Measurements from ENCODE around the gene ADAMTSL3. TPM values are rescaled to one million over a fixed set of nuclear protein-coding genes. Genes with fewer than 3 reads are reported as not detected.

Gene ADAMTSL3
- total RNA-seq, 1 donor from 2014 or later, result 17.8 TPM

DNA sequence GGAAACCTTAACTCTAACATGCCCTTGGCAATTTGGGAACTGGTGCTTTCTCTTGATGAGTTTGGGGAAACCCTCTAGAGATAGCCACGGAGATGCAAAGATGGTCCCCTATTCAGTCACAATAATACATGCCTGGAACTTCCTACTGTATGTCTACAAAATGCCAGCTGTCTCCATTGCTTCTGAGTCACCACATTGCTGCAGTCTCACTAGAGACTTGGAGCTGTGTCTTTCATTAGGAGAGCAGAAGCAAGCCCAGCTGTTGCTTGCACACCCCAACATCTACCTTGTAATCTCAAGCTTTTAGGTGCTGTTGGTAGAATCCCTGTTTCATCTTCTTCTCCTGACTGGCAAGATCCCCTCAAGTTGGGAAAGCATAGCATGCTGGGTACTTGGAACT is 261.0 kb downstream of the ADAMTSL3 start:
- ATAC-seq (no peak), DNase-seq (ENCODE audit: low spot score) (no peak)

DNA sequence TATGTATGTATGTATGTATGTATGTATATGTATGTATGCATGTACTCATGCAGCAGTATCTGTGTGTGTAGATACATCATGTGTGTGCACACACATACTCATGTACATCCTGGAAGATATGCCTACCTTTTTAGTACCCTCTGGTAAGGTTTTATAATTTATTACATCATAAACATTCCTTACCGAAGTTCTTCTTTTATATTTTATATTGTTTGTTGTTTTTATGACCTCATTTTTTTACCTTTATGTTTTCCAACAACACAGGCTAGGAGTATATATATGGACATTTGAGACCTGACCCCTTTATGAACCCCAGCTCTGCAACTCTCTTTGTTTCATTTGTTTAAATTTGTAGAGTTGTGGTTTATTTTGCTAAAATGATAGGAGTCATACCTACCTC is 263.5 kb downstream of the ADAMTSL3 start:
- no peak for ATAC-seq
- no peak for DNase-seq (ENCODE audit: low spot score)

DNA sequence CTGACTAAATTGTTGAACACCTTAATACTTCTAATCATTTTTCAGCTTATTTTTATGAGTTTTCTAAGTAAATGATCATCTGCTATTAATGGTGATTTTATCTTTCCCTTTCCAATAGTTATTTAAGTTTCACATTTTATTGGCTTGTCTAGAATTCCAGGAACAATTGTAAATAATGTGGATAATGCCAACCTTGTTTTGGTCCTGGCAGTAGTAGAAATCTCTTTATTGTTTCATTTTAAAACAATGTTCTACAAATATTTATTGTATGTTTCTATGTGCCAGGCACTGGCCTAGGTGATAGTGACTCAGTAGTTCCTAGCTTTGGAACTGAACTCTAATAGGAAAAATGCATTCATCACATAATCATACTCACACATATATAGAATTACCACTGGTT is 264.1 kb downstream of the ADAMTSL3 start:
- ATAC-seq (no peak), DNase-seq (ENCODE audit: low spot score) (no peak)

DNA sequence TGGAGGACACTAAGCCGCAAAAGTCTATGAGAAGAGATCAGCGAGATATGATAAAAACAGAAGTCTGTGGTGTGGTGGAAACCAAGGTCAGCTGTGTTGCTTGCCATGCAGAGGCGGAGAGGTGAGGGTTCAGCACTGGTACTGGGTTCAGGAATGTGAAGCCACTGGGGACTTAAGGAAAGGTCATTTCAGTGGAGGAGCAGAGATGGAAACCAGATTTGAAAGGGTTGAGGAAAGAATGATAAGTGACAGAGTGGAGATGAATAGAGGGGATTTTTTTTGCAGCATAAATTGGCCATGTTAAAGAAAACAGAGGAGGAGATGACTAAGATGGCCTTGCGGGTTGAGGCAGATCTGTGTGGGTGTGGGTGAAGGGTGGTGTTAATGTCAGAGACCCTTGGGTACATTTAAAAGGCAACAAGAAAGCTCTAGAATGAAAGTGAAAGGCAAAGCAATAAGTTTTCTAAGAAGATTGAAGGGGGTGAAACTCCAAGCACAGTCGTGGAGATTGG is 265.5 kb downstream of the ADAMTSL3 start:
- DNase-seq (ENCODE audit: low spot score), result no peak
- no peak for ATAC-seq

DNA sequence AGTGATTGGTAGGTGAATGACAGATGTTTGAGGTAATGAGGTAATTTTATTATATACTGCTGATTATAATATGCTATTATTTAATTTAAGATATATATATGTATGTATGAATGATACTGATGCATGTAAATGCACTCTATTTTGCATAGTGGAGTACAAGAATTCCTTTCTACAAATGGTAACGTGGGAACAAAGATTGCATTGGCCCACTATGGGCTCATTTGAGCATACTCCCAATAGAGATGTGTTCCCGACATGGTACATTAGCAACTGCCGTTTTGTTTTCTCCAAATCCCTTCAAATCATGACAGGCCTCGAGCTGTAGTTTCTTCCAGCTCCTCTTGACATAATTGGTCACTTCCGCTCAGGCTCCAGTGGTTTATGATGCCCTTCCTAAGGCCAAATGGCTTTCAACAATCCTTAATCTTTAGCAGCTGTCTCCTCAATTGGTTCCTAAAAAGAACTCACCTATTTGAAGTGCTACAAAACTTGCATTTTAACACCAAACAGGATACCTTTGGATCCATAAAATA is 266.1 kb downstream of the ADAMTSL3 start:
- DNase-seq (ENCODE audit: low spot score) (no peak), ATAC-seq (no peak)

DNA sequence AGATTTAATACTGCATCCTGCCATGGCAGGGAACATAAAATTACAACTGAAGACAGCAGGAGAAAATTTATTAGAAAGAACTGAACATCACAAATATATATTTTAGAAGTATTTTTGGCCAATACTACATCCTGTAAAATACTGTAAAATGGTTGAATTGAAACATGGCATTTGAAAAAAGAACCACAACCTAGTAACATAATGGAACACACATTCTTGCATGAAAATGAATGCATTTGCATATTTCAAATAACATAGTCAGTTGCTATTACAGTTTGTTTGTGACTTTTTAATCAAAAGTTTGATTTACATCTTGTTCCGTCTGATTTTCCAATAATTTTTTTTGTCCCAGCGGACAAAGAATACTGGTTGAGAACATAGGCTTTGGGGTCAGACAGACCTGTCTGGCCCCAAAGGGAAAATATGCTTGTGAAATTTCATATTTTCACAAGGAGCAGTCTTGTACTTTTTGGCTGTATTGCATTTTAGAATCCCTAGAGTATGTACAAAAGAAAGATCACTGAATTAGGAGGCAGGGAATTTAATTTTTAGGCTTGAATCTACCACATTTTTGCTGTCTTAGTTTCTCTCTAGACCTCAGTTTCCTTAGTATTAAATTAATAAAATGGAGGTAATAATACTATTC is 268.8 kb downstream of the ADAMTSL3 start:
- DNase-seq (ENCODE audit: low spot score), result no peak
- ATAC-seq, result no peak

DNA sequence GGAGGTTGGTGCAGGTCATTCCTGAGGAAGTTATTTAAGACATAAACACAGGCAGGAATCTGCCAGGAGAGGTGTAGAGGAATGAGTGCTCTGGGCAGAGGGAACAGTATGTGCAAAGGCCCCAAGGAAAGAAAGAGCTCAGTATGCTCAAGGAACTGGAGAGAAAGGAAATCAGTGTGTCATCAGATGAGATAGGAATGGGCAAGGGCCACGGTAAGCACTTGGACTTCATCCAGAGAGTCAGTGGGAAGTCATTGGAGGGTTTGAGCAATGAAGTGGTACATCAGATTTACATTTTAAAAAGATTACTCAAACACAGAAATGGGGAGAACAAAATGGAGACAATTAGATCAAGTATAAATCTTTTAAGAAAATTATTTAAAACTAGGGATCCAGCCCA is 272.2 kb downstream of the ADAMTSL3 start:
- no peak for DNase-seq (ENCODE audit: low spot score)
- no peak for ATAC-seq

DNA sequence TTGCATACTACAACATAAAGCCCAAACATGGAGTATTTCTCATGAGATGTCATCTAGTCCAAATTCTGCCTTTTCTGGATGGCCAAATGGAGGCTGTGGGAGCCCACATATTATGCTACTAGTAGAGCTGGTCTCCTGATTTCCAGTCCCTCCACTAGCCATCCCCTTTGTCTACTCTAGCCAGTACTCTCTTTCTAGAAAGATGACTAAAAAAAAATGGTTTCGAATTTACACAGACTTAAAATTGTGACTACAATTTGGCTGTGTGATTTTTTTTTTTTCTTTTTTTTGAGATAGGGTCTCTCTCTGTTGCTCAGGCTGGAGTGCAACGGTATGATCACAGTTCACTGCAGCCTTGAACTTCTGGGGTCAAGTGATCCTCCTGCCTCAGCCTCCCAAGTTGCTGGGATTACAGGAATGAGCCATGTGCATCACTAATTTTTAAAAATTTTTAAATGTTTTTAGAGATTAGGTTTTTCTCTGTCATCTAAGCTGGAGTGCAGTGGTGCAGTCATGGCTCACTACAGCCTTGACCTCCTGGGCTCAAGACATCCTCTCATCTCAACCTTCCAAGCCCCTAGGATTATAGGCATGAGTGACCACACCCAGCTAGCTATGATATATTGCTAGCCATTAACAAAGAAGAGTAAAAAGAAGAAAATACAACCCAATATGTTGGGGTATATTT is 273.9 kb downstream of the ADAMTSL3 start:
- DNase-seq (ENCODE audit: low spot score) (no peak), ATAC-seq (no peak)

DNA sequence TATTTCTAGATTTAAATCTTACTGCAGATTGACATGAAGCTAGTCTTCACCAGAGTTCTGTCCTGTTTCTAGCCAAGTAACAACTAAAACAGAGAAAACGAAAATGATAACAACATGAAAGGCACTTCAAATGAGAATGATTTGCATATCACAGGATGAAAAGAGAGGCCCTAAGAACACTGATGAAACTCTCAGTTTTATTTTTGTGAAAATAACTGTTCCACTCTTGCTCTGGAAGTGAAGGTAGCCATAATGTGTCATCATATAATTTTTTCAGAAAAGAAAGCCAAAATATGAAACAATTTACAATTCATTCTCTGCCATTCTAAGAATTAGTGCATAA is 274.4 kb downstream of the ADAMTSL3 start:
- no peak for ATAC-seq

DNA sequence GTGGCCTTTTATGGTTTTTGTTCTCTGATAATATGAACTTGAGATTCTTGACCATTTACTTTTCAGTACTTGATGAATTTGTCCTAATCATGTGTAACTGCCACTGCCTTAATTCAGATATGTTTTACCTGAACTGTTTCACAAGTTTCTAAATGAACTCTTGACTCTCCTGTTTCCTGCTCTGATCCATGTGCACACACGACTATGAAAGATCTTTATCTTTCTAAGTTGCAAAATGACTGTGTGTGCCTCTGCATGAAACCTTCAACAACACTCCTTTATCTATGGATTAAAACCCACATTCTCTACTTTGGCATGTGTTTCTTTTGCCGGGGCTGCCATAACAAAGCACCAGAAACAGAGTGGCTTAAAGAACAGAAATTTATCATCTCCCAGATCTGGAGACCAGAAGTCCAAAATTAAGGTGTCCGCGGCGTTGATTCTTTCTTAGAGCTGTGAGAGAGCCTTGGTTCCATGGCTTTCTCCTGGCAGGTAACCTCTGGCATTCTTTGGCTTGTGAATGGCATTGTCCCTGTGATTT is 275.0 kb downstream of the ADAMTSL3 start:
- ATAC-seq, result peak; percentile 43
- no peak for DNase-seq (ENCODE audit: low spot score)

More for the DNA sequence above, 274.4 kb downstream of the ADAMTSL3 start:
- no peak for DNase-seq (ENCODE audit: low spot score)

DNA sequence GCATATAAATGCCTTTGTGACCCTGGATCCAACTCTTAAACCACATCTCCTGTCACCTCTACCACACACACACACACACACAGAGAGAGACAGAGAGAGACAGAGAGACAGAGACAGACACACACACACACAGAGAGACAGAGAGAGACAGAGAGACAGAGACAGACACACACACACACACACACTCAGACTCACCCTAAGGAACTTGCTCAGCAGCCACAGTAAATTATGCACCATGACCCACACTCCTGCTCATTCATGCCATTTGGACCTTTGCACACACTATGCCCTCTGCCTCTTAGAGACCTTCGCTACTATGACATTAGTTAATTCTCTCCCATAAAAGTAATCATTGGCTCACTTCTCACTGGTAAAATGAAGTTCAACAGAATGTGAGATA is 275.7 kb downstream of the ADAMTSL3 start:
- ATAC-seq (peak; percentile 69), DNase-seq (ENCODE audit: low spot score) (peak; percentile 57)

DNA sequence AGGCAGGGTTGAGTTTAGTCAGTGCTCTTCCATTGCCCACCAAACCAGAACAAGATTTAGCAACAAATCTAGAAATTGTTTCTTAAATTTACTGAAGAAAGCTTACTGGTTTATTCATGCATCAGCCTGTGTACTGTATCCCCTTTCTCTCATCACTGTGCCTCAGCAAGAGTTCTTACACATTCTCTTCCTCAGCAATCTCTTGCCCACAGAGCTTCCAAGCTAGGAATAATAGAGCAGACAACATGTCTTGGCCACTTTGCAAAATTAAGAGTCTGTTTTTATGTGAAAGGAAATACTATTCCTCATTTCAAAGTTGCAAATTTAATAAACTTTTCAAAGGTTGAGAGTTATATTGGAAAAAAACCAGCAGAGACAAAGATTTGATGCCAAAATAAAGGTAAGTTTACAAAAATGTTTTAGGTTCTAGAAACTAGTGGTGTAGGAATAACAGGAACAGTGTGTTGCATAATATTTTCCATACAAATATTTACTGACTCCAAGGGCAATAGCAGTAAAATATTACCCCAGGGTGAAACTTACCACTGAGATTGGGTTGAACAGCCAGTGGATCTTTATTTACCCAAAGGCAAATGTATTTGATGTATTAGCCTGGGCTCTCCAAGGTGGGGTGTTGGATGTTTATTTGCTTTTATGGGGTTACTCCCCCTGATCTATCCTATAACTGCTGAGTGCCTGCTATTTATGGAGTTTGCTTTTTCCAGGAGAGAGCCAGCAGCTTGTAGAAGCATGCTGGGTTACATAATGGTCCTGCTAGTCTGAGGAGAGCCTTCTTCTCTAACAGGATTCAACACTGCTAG is 276.7 kb downstream of the ADAMTSL3 start:
- peak; percentile 76 for DNase-seq (ENCODE audit: low spot score)
- ATAC-seq, result peak; percentile 88

DNA sequence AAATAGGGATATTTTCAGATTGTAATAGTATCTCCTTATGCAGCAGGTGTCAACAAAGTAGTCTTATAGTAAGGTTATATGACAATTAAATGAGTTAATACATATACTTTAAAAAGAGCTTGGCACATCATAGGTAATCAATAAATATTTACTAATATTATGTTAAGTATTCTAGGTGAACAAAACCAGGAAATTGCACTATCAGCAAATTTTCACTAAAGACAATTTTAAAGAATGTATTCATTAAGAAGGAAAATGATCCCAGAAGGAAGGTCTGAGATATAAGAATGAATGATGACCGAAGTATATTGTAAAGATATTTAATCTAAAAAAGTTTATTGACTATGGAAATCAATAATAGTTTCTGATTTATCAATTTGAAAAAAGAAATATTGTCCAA is 281.9 kb downstream of the ADAMTSL3 start:
- no peak for ATAC-seq
- DNase-seq (ENCODE audit: low spot score), result no peak

DNA sequence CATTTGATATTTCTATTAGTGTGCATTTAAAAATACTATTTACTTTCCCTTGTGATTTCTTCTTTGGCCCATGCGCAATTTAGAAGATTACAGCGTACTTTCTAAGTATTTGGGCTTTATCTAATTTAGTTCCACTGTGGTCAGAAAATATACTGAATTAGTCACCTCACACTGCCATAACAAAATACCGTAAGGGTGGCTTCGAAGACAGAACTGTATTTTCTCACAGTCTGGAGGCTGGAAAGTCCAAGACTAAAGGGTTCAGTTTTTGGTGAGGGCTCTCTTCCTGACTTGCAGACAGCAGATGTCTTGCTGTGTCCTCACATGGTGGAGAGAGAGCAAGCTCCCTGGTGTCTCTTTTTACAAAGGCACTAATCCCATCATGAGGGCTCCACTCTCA is 286.2 kb downstream of the ADAMTSL3 start:
- no peak for ATAC-seq
- DNase-seq (ENCODE audit: low spot score), result no peak

DNA sequence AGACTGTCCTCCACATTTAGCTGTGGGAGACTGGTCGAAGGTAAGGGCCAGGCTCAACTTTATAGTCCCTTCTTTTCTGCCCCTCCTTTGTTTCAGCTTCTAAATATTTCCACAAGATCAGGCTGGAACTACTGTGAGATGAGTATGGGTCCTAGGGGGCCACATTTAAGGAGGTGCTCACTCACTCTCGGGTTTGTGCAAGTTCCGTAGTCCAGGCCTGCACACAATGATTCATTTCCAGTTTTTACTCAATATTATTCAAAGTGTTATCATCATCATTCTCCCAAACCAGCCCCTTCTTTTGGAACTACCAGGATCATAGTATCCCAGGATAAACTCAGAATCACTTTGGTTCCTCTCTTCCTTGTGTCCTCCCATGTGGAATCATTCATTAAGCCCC is 289.1 kb downstream of the ADAMTSL3 start:
- DNase-seq (ENCODE audit: low spot score) (no peak), ATAC-seq (no peak)

DNA sequence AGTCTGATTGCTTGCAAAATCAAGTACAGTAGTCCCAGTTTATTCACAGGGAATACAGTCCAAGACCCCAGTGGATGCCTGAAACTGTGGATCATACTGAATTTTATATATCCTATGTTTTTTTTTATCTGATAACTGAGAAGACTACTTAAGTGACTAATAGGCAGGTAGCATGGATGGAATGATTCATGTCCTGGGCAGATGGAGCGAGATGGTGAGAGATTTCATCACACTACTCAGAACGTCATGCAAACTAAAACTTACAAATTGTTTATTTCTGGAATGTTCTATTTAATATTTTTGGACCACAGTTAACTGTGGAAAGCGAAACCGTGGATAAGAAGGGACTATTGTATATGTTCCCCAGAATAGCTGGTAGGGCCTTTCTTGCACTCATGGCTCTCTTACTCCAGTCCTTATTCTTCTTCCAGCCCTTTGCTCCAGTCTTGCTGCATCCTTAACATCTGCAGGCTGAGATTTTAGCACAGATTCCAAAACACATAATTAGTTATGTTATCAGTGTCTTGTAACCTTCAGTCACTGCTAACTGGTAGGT is 290.0 kb downstream of the ADAMTSL3 start:
- ATAC-seq, result no peak
- DNase-seq (ENCODE audit: low spot score), result no peak

DNA sequence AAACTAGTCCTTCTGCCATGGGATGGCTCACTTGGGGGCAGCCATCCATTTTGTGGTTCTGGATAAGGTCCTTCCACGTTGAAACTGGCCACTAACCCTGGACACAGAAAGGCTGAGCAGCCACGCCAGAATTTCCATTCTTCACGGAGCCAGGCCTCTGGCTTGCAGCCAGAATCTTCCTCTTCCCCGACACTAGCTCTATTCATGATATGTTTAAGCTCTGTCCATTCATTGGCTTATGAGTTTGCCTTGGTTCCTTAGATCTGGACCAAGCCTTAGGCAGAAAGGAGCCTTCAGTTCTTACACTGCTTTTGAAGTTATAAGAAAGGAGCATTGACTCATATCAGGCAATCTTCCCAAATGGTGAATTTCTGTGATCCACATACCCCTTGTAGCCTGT is 293.2 kb downstream of the ADAMTSL3 start:
- ATAC-seq, result no peak

DNA sequence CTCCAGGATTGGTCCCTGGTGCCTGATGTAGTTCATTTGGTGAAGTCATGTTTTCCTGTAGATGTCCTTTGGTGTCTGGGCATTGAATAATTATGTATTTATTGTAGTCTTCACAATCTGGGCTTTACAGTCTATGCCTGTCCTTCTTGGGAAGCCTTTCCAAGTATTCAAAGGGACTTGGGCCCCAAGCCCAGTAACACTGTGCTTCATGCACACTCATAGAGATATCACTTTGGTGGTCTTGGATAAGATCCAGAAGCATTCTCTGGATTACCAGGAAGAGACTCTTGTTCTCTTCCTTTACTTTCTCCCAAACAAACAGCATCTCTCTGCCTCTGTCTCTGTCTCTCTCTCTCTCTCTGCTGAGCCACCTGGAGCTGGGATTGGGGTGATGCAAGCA is 300.6 kb downstream of the ADAMTSL3 start:
- no peak for DNase-seq (ENCODE audit: low spot score)
- ATAC-seq, result no peak

More for the DNA sequence above, 293.2 kb downstream of the ADAMTSL3 start:
- DNase-seq (ENCODE audit: low spot score), result no peak

DNA sequence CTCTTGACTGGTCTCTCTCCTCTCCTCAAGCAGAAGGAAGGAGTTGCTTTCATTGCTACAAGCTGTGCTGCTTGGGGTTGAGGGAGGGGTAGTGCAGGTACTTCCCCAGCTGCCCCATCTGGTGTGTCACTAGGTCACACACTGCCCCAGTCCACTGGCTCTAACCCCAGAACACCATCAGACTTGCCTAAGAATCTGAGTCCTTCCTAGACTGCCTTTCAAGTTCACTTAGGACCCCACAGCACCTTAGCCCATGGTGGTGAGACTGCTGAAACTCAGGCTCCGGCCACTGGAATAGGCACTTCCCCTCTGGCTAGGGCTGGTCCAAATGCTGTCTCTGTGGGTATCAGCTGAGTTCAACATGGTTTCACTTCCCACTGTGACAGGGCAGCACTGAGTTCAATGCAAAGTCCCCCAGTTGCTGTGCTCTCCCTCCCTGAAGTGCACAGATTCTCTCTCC is 301.9 kb downstream of the ADAMTSL3 start:
- DNase-seq (ENCODE audit: low spot score) (no peak), ATAC-seq (peak; percentile 28)

DNA sequence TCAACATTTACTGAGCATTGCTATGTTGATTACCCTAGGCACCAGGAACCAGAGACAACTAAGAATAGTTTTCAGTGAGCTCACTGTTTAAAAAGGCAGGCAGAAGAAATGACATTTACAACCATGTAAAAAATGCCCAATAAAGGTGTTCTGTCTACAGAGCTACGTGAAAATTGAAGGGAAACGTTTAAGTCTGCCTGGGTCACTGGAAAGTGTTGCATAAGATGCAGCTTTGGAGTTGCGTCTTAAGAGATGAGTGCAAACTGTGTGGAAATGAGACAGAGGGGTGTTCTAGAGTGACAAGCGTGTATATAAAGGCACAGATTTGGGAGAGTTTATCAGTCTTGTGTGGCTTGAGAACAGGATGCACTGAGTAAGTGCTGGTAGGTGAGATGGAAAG is 303.0 kb downstream of the ADAMTSL3 start:
- no peak for ATAC-seq
- no peak for DNase-seq (ENCODE audit: low spot score)

DNA sequence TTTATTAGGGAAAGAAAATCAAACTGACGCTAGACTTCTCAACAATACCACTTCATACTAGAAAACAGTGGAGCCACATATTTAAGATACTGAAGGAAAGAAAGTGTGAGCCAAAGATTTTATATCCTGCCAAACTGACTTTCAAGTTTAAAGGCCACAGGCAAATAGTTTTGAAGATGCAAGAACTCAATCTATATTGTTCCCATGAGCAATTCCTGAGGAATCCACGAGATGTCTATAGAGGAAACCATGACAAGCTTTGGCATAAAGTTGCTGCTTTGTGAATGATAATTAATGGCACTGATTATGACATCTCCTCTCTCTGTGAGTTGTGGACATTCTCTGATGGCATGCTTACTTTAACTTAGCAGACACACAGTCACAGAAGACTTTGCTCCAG is 305.6 kb downstream of the ADAMTSL3 start:
- DNase-seq (ENCODE audit: low spot score), result no peak
- ATAC-seq, result no peak

Data from left lobe of liver (tissue), 2 donors.